Right cardiac atrium (tissue), 5 donors: ENCODE measurements around the gene FKBP1A. TPM values are rescaled to one million over a fixed set of nuclear protein-coding genes. Genes with fewer than 3 reads are reported as not detected.
"Not testable (repeated sequence)": the region's sequence is repeated elsewhere in the genome, so short reads cannot be mapped to it uniquely, and the experiment has no call there.

Experiments used
- ATAC-seq, 2 donors: fragments of 200-7000 bp; cut with Tn5 transposase; one replicate each; pipeline versions ENCODE4 v1.8.0 to v1.9.1; 2020; ENCODE audit warnings: moderate library complexity in 2 of 2, mild to moderate bottlenecking in 1 of 2
- DNase-seq, 3 donors: peaks; one replicate each; pipeline ENCODE4 v3.0.0-alpha.2; 2020
- H3K27ac ChIP-seq: one replicate; pipeline ENCODE4 v1.5.1; 2013; ENCODE audit warnings: mild to moderate bottlenecking, low read length, control low read depth, moderate library complexity
- H3K27me3 ChIP-seq: one replicate; pipeline ENCODE4 v1.6.1; 2013; ENCODE audit not compliant: control insufficient read depth, insufficient read depth
- H3K4me1 ChIP-seq: one replicate; pipeline ENCODE4 v1.6.1; 2013; ENCODE audit warnings: low read length; ENCODE audit not compliant: control insufficient read depth, insufficient read depth
- H3K4me3 ChIP-seq: one replicate; pipeline ENCODE4 v1.5.1; 2013; ENCODE audit warnings: low read length, control low read depth
- H3K9me3 ChIP-seq: one replicate; pipeline ENCODE4 v1.6.1; 2013; ENCODE audit warnings: low read length; ENCODE audit not compliant: control insufficient read depth
- WGBS: extraction: QIAGEN DNeasy Blood & Tissue Kit; methylation state at CpG from one replicate; pipeline ENCODE4 v1.1.7; 2013; 5-methylcytosine and 5-hydroxymethylcytosine counted together
- intact Hi-C, 4 donors: fragments of 100-400 bp; cut with DNase I; formaldehyde crosslinking; loops; one replicate each; pipeline versions ENCODE4 v1.11.0 to v1.14.0; 2022 to 2023
- polyA plus RNA-seq: library from polyadenylated mRNA; stranded (reverse); fragments of 200-250 nt; gene quantifications from one replicate; pipeline ENCODE4 v1.2.3, GENCODE V29; 2013
- total RNA-seq, 4 donors: library from RNA; stranded (reverse); fragmentation: NEBNext Ultra II Directional; extraction: Animal tissue kit (Norgen Biotek cat#: 25700); gene quantifications; one replicate each; pipeline ENCODE4 v1.2.1, GENCODE V29; 2021
- donor health status: healthy with polysubstance abuse.
- donor health status: DM: no; HTN: yes; CAD: no.
- donor health status: DM: no; HTN: no; CAD: no.
- donor health status: DM: no; HTN: yes; CAD: no; lungs with severe emphysema.
- donor health status: DM: yes; HTN: yes; CAD: no.

Gene FKBP1A
- total and polyA plus RNA-seq, 5 donors = 105 to 162 (median 129) TPM

- Histone ChIP-seq H3K4me1 (no peaks in the 10 kb centered on the region), H3K27ac (no peak overlapping the region), H3K4me3 (no peak overlapping the region), H3K27me3 (no peaks in the 10 kb centered on the region), H3K9me3 (no peaks in the 10 kb centered on the region)
- intact Hi-C loops = no loop called here
- DNase-seq (no peak), ATAC-seq (no peak)
- WGBS = 85% methylated on average over 5 of the region's 5 CpGs
These were observed 29.3 kb downstream of the FKBP1A start for GRCh38 chr20:1363522-1363921.

GRCh38 chr20:1362484-1362883, 30.4 kb downstream of the FKBP1A start:
- ATAC-seq = no peak
- no peaks in the 10 kb centered on the region for H3K4me1 ChIP-seq
- intact Hi-C loops = no loop called here
- no peaks in the 10 kb centered on the region for H3K27me3 ChIP-seq
- H3K4me3 ChIP-seq = no peak overlapping the region
- no peak for DNase-seq
- H3K9me3 ChIP-seq = no peaks in the 10 kb centered on the region
- 77% methylated on average over 2 of the region's 2 CpGs for WGBS
- H3K27ac ChIP-seq = no peak overlapping the region

GRCh38 chr20:1360094-1360846, 32.6 kb downstream of the FKBP1A start:
- H3K9me3 ChIP-seq = no peaks in the 10 kb centered on the region
- no peak for DNase-seq
- intact Hi-C loops = no loop called here
- no peak overlapping the region for H3K27ac ChIP-seq
- 90% methylated on average over 7 of the region's 7 CpGs for WGBS
- H3K27me3 ChIP-seq = no peaks in the 10 kb centered on the region
- ATAC-seq = no peak
- H3K4me3 ChIP-seq = no peak overlapping the region
- no peaks in the 10 kb centered on the region for H3K4me1 ChIP-seq

GRCh38 chr20:1357921-1358671, 34.8 kb downstream of the FKBP1A start:
- DNase-seq (no peak), ATAC-seq (no peak)
- H3K27ac ChIP-seq = no peak overlapping the region
- intact Hi-C loops = no loop called here
- H3K27me3 ChIP-seq = no peaks in the 10 kb centered on the region
- H3K9me3 ChIP-seq = no peaks in the 10 kb centered on the region
- no peak overlapping the region for H3K4me3 ChIP-seq
- 93% methylated on average over 9 of the region's 9 CpGs for WGBS
- no peaks in the 10 kb centered on the region for H3K4me1 ChIP-seq

GRCh38 chr20:1353956-1354355, 38.9 kb downstream of the FKBP1A start:
- ATAC-seq (no peak), DNase-seq (no peak)
- no peaks in the 10 kb centered on the region for H3K4me1 ChIP-seq
- no peak overlapping the region for H3K4me3 ChIP-seq
- no peaks in the 10 kb centered on the region for H3K9me3 ChIP-seq
- H3K27ac ChIP-seq = no peak overlapping the region
- intact Hi-C loops = no loop called here
- no peaks in the 10 kb centered on the region for H3K27me3 ChIP-seq

GRCh38 chr20:1346315-1346969, 46.4 kb downstream of the FKBP1A start:
- no peak for DNase-seq
- intact Hi-C loops = no loop called here

GRCh38 chr20:1345756-1346093, 47.1 kb downstream of the FKBP1A start:
- Histone ChIP-seq H3K27me3 (no peaks in the 10 kb centered on the region), H3K9me3 (no peaks in the 10 kb centered on the region), H3K27ac (no peak overlapping the region), H3K4me1 (peaks cover 2% of the 10 kb centered on the region), H3K4me3 (no peak overlapping the region)
- intact Hi-C loops = no loop called here
- 94% methylated on average over 1 of the region's 1 CpG for WGBS
- no peak for ATAC-seq
- no peak for DNase-seq

More at GRCh38 chr20:1346315-1346969, 46.4 kb downstream of the FKBP1A start:
- ATAC-seq = no peak
- Histone ChIP-seq H3K27me3 (no peaks in the 10 kb centered on the region), H3K27ac (no peak overlapping the region), H3K4me3 (no peak overlapping the region), H3K4me1 (peaks cover 2% of the 10 kb centered on the region), H3K9me3 (no peaks in the 10 kb centered on the region)
- 89% methylated on average over 2 of the region's 2 CpGs for WGBS

GRCh38 chr20:1345030-1345755, 47.7 kb downstream of the FKBP1A start:
- Histone ChIP-seq H3K4me1 (peaks cover 2% of the 10 kb centered on the region), H3K27me3 (no peaks in the 10 kb centered on the region), H3K4me3 (no peak overlapping the region), H3K9me3 (no peaks in the 10 kb centered on the region), H3K27ac (no peak overlapping the region)
- intact Hi-C loops = no loop called here
- DNase-seq (no peak), ATAC-seq (no peak)
- 82% methylated on average over 4 of the region's 4 CpGs for WGBS

GRCh38 chr20:1343446-1344124, 49.3 kb downstream of the FKBP1A start:
- WGBS = 88% methylated on average over 8 of the region's 8 CpGs
- intact Hi-C loops, H3K27ac ChIP-seq, H3K4me1 ChIP-seq, H3K9me3 ChIP-seq, ATAC-seq, DNase-seq, H3K4me3 ChIP-seq, H3K27me3 ChIP-seq: not testable (repeated sequence)

GRCh38 chr20:1341561-1342265, 51.1 kb downstream of the FKBP1A start:
- no peak for DNase-seq
- Histone ChIP-seq H3K27me3 (no peaks in the 10 kb centered on the region), H3K9me3 (no peaks in the 10 kb centered on the region), H3K27ac (no peak overlapping the region), H3K4me1 (peaks cover 13% of the 10 kb centered on the region), H3K4me3 (no peak overlapping the region)
- WGBS = 79% methylated on average over 5 of the region's 5 CpGs
- no peak for ATAC-seq
- intact Hi-C loops = no loop called here
